RWPE1 (cell line): ENCODE measurements around the gene PDK1.

ENCODE experiments used
- CTCF ChIA-PET: fragments of 350-600 bp; sonication (Branson Sonifier 250); formaldehyde crosslinking; extraction: SDS; loops from one replicate; lab custom pipeline; 2021; lab: Yijun Ruan, JAX
- POLR2A ChIA-PET: fragments of 400-600 bp; formaldehyde crosslinking; extraction: SDS; loops from one replicate; lab custom pipeline; 2020; ENCODE audit warnings: antibody characterized with exemption; ENCODE audit not compliant: low non-redundant PET; lab: Yijun Ruan, JAX
- DNase-seq: peaks from one replicate; pipeline ENCODE4 v3.0.0; 2012; ENCODE audit warnings: low spot score
- H3K27ac ChIP-seq: fragments of 450-650 bp; 2 replicates; pipeline ENCODE4 v1.5.1; 2017
- CTCF ChIP-seq: fragments of 450-650 bp; conservative IDR thresholded peaks from 2 replicates; pipeline ENCODE4 v1.5.1; 2017; ENCODE audit warnings: low read depth, mild to moderate bottlenecking

PDK1 gene

GRCh38 chr2:172639256-172639655 is 83.4 kb downstream of the PDK1 start:
- ChIA-PET CTCF (no interaction called here), POLR2A (no interaction called here)
- DNase-seq = no peak
- no peak overlapping the region for H3K27ac ChIP-seq
- no peak for TF ChIP-seq CTCF

GRCh38 chr2:172639823-172640222 is 83.9 kb downstream of the PDK1 start:
- no peak for TF ChIP-seq CTCF
- no peak overlapping the region for H3K27ac ChIP-seq
- ChIA-PET POLR2A (no interaction called here), CTCF (no interaction called here)
- no peak for DNase-seq

GRCh38 chr2:172640389-172640788 is 84.5 kb downstream of the PDK1 start:
- ChIA-PET CTCF (no interaction called here), POLR2A (no interaction called here)
- DNase-seq = no peak
- H3K27ac ChIP-seq = no peak overlapping the region
- TF ChIP-seq CTCF = no peak

- H3K27ac ChIP-seq = no peak overlapping the region
- no peak for DNase-seq
- TF ChIP-seq CTCF = no peak
- POLR2A ChIA-PET = no interaction called here
- CTCF ChIA-PET = no interaction called here
Observed at GRCh38 chr2:172642301-172643020, 86.6 kb downstream of the PDK1 start.

GRCh38 chr2:172643142-172643541 is 87.3 kb downstream of the PDK1 start:
- ChIA-PET CTCF (no interaction called here), POLR2A (no interaction called here)
- no peak for TF ChIP-seq CTCF
- DNase-seq = peak; percentile 13
- H3K27ac ChIP-seq = no peak overlapping the region

- no peak for TF ChIP-seq CTCF
- POLR2A ChIA-PET = no interaction called here
- DNase-seq = no peak
- CTCF ChIA-PET = interaction anchor here (0.6 kb wide), 1 partner anchor 20 kb away, joined by 3 read pairs; no protein-coding TSS in a partner anchor
- no peak overlapping the region for H3K27ac ChIP-seq
Observed at GRCh38 chr2:172647439-172647838, 91.5 kb downstream of the PDK1 start.
